SK-N-SH (cell line): Measurements from ENCODE around the gene ANKRD16. TPM values are rescaled to one million over a fixed set of nuclear protein-coding genes. Genes with fewer than 3 reads are reported as not detected.
"Not testable (repeated sequence)": the region's sequence is repeated elsewhere in the genome, so short reads cannot be mapped to it uniquely, and the experiment has no call there.

Experiments
- CTCF ChIA-PET: fragments of 300-600, 350-600 bp; formaldehyde crosslinking; extraction: SDS; loops from one replicate; lab custom pipeline; 2021; lab: Yijun Ruan, JAX
- POLR2A ChIA-PET: fragments of 350-600 bp; sonication (Branson Sonifier 250); formaldehyde crosslinking; extraction: SDS; loops from one replicate; lab custom pipeline; 2020; ENCODE audit warnings: antibody characterized with exemption, inconsistent platforms; lab: Yijun Ruan, JAX
- DNase-seq: peaks from one replicate; pipeline ENCODE4 v3.0.0; 2012
- H2AFZ ChIP-seq: fragments of 200-600 bp; sonication (generic); 2 replicates; pipeline ENCODE4 v1.8.1; 2016; ENCODE audit warnings: antibody characterized with exemption, mild to moderate bottlenecking, low read depth
- H3F3A ChIP-seq: fragments of 200-600 bp; sonication (generic); replicated peaks from 2 replicates; pipeline ENCODE3; 2016; ENCODE audit warnings: antibody characterized with exemption, mild to moderate bottlenecking; ENCODE audit not compliant: insufficient read depth
- H3K27ac ChIP-seq, 2 experiments: fragments of 200-500 bp in 1 of 2; fragments of 200-600 bp in 1 of 2; sonication (Bioruptor generic) in 1 of 2; sonication (generic), shearing (Covaris generic) in 1 of 2; 2 replicates each; pipeline versions ENCODE4 v1.5.1 to v1.6.1; 2014 to 2016; ENCODE audit warnings: low read depth in 2 of 2, inconsistent platforms in 1 of 2, low read length in 1 of 2, mild to moderate bottlenecking in 1 of 2, mixed read lengths in 1 of 2
- H3K27me3 ChIP-seq: fragments of 200-600 bp; sonication (generic), shearing (Covaris generic); 2 replicates; pipeline ENCODE4 v1.6.1; 2016; ENCODE audit warnings: mixed run types; ENCODE audit not compliant: insufficient read depth
- H3K36me3 ChIP-seq, 2 experiments: fragments of 200-500 bp in 1 of 2; fragments of 200-600 bp in 1 of 2; sonication (Bioruptor generic) in 1 of 2; sonication (generic) in 1 of 2; replicated peaks in 1 of 2; 2 replicates each; pipeline versions ENCODE3 to v1.5.1; 2014 to 2016; ENCODE audit warnings: low read length in 1 of 2, mild to moderate bottlenecking in 1 of 2; ENCODE audit not compliant: insufficient read depth in 2 of 2, control insufficient read depth in 1 of 2
- H3K4me1 ChIP-seq, 2 experiments: fragments of 200-500 bp in 1 of 2; fragments of 200-600 bp in 1 of 2; sonication (Bioruptor generic) in 1 of 2; sonication (generic), shearing (Covaris generic) in 1 of 2; 2 replicates each; pipeline versions ENCODE4 v1.5.1 to v1.6.1; 2014 to 2016; ENCODE audit warnings: low read depth in 1 of 2, low read length in 1 of 2, mixed run types in 1 of 2; ENCODE audit not compliant: insufficient read depth in 2 of 2, control insufficient read depth in 1 of 2
- H3K4me2 ChIP-seq: fragments of 200-600 bp; sonication (generic), shearing (Covaris generic); 2 replicates; pipeline ENCODE4 v1.6.1; 2017; ENCODE audit warnings: mixed run types
- H3K4me3 ChIP-seq, 2 experiments: fragments of 200-500 bp in 1 of 2; fragments of 200-600 bp in 1 of 2; sonication (Bioruptor generic) in 1 of 2; sonication (generic), shearing (Covaris generic) in 1 of 2; 2 replicates each; pipeline versions ENCODE4 v1.5.1 to v1.8.1; 2014 to 2016; ENCODE audit warnings: low read depth in 2 of 2, inconsistent platforms in 1 of 2, low read length in 1 of 2, mild to moderate bottlenecking in 1 of 2, mixed read lengths in 1 of 2, moderate library complexity in 1 of 2
- H3K79me2 ChIP-seq: fragments of 200-600 bp; sonication (generic); 2 replicates; pipeline ENCODE4 v1.8.1; 2017; ENCODE audit warnings: mild to moderate bottlenecking; ENCODE audit not compliant: insufficient read depth
- H3K9ac ChIP-seq: fragments of 200-600 bp; sonication (generic); 2 replicates; pipeline ENCODE4 v1.6.1; 2017; ENCODE audit warnings: mixed run types
- H3K9me2 ChIP-seq: fragments of 200-600 bp; sonication (generic); 2 replicates; pipeline ENCODE4 v1.6.1; 2017; ENCODE audit warnings: mixed run types
- H3K9me3 ChIP-seq: fragments of 200-600 bp; sonication (generic); 2 replicates; pipeline ENCODE4 v1.6.1; 2017; ENCODE audit warnings: mixed run types, mild to moderate bottlenecking, moderate library complexity
- H4K20me1 ChIP-seq: fragments of 200-600 bp; sonication (generic); 2 replicates; pipeline ENCODE4 v1.6.1; 2017; ENCODE audit warnings: mild to moderate bottlenecking, mixed run types; ENCODE audit not compliant: insufficient read depth
- CHD2 ChIP-seq: fragments of 150-350 bp; IDR thresholded peaks from 2 replicates; pipeline ENCODE4 v1.6.1; 2018; ENCODE audit warnings: low read length; ENCODE audit not compliant: partially characterized antibody
- EP300 ChIP-seq, 2 experiments: IDR thresholded peaks; 2 replicates each; pipeline versions ENCODE4 v1.4.0 to v1.6.1; 2012; ENCODE audit warnings: borderline replicate concordance in 1 of 2, low read depth in 1 of 2, low read length in 1 of 2
- FOXM1 ChIP-seq: IDR thresholded peaks from 2 replicates; pipeline ENCODE4 v1.4.0; 2012; ENCODE audit warnings: low read depth, mild to moderate bottlenecking
- RCOR1 ChIP-seq: fragments of 150-350 bp; IDR thresholded peaks from 2 replicates; pipeline ENCODE4 v1.6.1; 2017; ENCODE audit warnings: antibody characterized with exemption, low read length
- RXRA ChIP-seq: IDR thresholded peaks from 2 replicates; pipeline ENCODE4 v1.4.0; 2012; ENCODE audit warnings: low read depth, mild to moderate bottlenecking, borderline replicate concordance
- SIN3A ChIP-seq: IDR thresholded peaks from 2 replicates; pipeline ENCODE4 v1.6.1; 2012; ENCODE audit warnings: low read depth, mild to moderate bottlenecking, low read length, moderate library complexity, borderline replicate concordance
- TCF12 ChIP-seq: IDR thresholded peaks from 2 replicates; pipeline ENCODE4 v1.4.0; 2012
- YY1 ChIP-seq: IDR thresholded peaks from 2 replicates; pipeline ENCODE4 v1.4.0; 2012; ENCODE audit warnings: low read depth, mild to moderate bottlenecking
- WGBS: methylation state at CpG from one replicate; pipeline ENCODE4 v1.1.6; 2017; ENCODE audit warnings: low lambda C conversion rate; 5-methylcytosine and 5-hydroxymethylcytosine counted together
- polyA plus RNA-seq, 3 experiments: library from polyadenylated mRNA; depleted of rRNA; stranded (reverse); fragments of >200 nt; gene quantifications; 2 replicates each; pipeline ENCODE4 v1.2.3, GENCODE V29; 2012
- TF ChIP-seq, protein P1 (sequence below): fragments of 150-350 bp; IDR thresholded peaks from 2 replicates; pipeline ENCODE4 v1.6.1; 2016; ENCODE audit warnings: mild to moderate bottlenecking, low read depth, low read length

The ANKRD16 gene
- polyA plus RNA-seq, 1 of the 3 experiments (the other 2 are of a cell fraction): 9.9 TPM

DNA sequence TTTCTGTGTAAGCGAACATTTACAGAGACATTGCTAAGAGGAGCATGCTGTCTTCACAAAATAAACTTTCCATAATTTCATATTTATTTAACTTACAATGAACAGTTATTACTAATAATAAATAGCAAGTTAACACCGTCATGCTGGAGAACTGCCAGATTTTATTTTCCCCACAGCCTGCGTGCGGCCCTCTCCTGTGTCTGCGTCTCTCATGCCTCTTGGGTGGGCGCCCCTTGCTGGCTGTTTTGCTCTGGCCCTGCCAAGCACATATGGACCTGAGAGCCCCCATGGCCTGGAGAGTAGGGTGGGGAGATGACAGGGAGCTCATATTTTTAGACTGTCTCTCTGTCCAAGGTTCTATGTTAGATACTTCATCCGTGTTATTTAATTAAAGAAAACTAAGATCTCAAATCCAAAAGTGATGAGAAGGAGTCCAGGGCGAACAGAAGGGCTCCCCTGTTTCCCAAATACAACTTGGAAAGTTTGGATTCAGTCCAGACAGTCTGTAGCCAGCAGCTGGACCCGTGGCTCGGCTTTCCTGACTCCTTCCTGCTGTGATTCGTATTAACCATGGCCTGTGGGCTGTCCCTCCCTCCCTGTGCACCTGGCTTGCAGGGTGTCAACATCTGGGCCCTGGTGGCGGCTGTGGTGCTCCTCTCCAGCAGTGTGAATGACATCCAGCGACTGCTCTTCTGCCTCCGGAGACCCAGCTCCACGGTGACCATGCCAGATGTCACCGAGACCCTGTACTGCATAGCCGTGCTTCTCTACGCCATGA, 20.8 kb upstream of the ANKRD16 start:
- no peaks in the 10 kb centered on the region for H3F3A ChIP-seq
- H4K20me1 ChIP-seq: no peaks in the 10 kb centered on the region
- no peak overlapping the region for H3K4me2 ChIP-seq
- ChIA-PET POLR2A (no interaction called here), CTCF (no interaction called here)
- no peak overlapping the region for H2AFZ ChIP-seq
- WGBS: 92% methylated on average over 12 of the region's 18 CpGs
- DNase-seq: no peak
- no peak for TF ChIP-seq EP300 (IDR thresholded peaks at IDR 0.05; ENCODE audit: borderline replicate concordance in 1 of 2, low read depth in 1 of 2, low read length in 1 of 2)
- TF ChIP-seq RXRA: no peak
- TF ChIP-seq FOXM1: no peak
- TF ChIP-seq CHD2: no peak
- TF ChIP-seq RCOR1: no peak
- no peak for TF ChIP-seq TCF12
- peaks cover 17% of the 10 kb centered on the region for H3K79me2 ChIP-seq
- H3K9me2 ChIP-seq: no peaks in the 10 kb centered on the region
- no peak overlapping the region for H3K9ac ChIP-seq
- peaks cover 45 to 75% of the 10 kb centered on the region in 2 experiments for H3K36me3 ChIP-seq
- no peaks in the 10 kb centered on the region for H3K27me3 ChIP-seq
- H3K27ac ChIP-seq: no peak overlapping the region; a peak in 1 of 4 replicates
- no peaks in the 10 kb centered on the region for H3K4me1 ChIP-seq
- H3K4me3 ChIP-seq: no peak overlapping the region
- H3K9me3 ChIP-seq: no peaks in the 10 kb centered on the region

DNA sequence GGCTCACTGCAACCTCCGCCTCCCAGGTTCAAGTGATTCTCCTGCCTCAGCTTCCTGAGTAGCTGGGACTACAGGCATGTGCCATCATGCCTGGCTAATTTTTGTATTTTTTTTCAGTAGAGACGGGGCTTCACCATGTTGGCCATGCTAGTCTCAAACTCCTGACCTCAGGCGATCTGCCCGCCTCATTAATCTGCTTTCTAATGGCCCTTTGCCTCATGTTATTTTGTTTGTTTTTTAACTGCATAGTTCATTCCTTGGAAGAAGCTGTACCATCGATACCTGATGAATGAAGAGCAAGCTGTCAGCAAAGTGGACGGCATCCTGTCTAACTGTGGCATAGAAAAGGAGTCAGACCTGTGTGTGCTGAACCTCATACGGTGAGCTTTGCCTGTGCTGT, 19.0 kb upstream of the ANKRD16 start:
- not testable (repeated sequence) for H3K4me3 ChIP-seq

DNA sequence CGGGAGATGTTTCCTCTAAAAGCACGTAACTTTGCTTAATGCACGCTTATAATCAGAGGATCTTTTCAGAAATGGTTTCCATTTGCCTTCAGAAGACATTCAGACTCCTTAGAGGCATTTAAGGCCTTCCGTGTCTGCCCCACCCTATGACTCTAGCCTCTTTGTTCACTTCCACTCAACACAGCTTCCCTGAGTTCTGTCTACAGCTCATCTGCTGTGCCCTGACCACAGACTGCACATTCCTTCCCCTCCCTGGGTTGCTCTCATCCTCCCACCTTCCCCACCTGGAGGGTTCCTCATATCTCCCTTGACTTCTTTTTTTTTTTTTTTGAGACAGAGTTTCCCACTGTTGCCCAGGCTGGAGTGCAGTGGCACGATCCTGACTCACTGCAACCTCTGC, 17.0 kb upstream of the ANKRD16 start:
- CTCF ChIA-PET: no interaction called here
- H3K9me2 ChIP-seq: no peaks in the 10 kb centered on the region
- no peak overlapping the region for H2AFZ ChIP-seq
- no peaks in the 10 kb centered on the region for H3F3A ChIP-seq
- no peak overlapping the region for H3K4me3 ChIP-seq
- no peak overlapping the region for H3K4me2 ChIP-seq
- no peaks in the 10 kb centered on the region for H3K27me3 ChIP-seq
- TF ChIP-seq SIN3A: no peak
- TF ChIP-seq, protein P1, sequence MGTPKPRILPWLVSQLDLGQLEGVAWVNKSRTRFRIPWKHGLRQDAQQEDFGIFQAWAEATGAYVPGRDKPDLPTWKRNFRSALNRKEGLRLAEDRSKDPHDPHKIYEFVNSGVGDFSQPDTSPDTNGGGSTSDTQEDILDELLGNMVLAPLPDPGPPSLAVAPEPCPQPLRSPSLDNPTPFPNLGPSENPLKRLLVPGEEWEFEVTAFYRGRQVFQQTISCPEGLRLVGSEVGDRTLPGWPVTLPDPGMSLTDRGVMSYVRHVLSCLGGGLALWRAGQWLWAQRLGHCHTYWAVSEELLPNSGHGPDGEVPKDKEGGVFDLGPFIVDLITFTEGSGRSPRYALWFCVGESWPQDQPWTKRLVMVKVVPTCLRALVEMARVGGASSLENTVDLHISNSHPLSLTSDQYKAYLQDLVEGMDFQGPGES: no peak
- no peak for TF ChIP-seq YY1
- TF ChIP-seq EP300 (IDR thresholded peaks at IDR 0.05; ENCODE audit: borderline replicate concordance in 1 of 2, low read depth in 1 of 2, low read length in 1 of 2): no peak
- 96% methylated on average over 5 of the region's 5 CpGs for WGBS
- POLR2A ChIA-PET: no interaction called here
- no peaks in the 10 kb centered on the region for H3K9me3 ChIP-seq
- H3K79me2 ChIP-seq: peaks cover 46% of the 10 kb centered on the region
- no peak overlapping the region for H3K27ac ChIP-seq
- H3K36me3 ChIP-seq: peaks cover 36 to 46% of the 10 kb centered on the region in 2 experiments
- no peaks in the 10 kb centered on the region for H3K4me1 ChIP-seq
- H4K20me1 ChIP-seq: 0 out of 2 replicates have a peak, but pooled peaks cover 5% of the 10 kb centered on the region
- no peak overlapping the region for H3K9ac ChIP-seq
- DNase-seq: no peak

More for the DNA sequence above, 19.0 kb upstream of the ANKRD16 start:
- H3F3A ChIP-seq, CTCF ChIA-PET, H3K9ac ChIP-seq, H3K4me1 ChIP-seq, H4K20me1 ChIP-seq, H3K9me2 ChIP-seq, DNase-seq, H3K9me3 ChIP-seq, H3K27me3 ChIP-seq, H3K27ac ChIP-seq, H2AFZ ChIP-seq, POLR2A ChIA-PET, H3K4me2 ChIP-seq: not testable (repeated sequence)
- WGBS: 92% methylated on average over 7 of the region's 7 CpGs
- Histone ChIP-seq H3K79me2 (peaks cover 28% of the 10 kb centered on the region), H3K36me3 (peaks cover 39 to 58% of the 10 kb centered on the region in 2 experiments)
